Fibroblast of lung (primary cell): ENCODE measurements around the gene IMMT.

Experiments
- EZH2 ChIP-seq: IDR thresholded peaks from 2 replicates; pipeline ENCODE4 v1.5.1; 2012; ENCODE audit warnings: low read length, control low read depth, mild to moderate bottlenecking; ENCODE audit errors: missing control alignments
- TF ChIP-seq, protein P1 (sequence below), 2 donors: IDR thresholded peaks in 1 of 2; conservative IDR thresholded peaks in 1 of 2; 1 replicate in 1 of 2; 2 replicates in 1 of 2; pipeline ENCODE4 v1.5.1; 2011 to 2012; ENCODE audit warnings: low read length in 2 of 2, control low read depth in 1 of 2, inconsistent platforms in 1 of 2, low read depth in 1 of 2, mild to moderate bottlenecking in 1 of 2

DNA sequence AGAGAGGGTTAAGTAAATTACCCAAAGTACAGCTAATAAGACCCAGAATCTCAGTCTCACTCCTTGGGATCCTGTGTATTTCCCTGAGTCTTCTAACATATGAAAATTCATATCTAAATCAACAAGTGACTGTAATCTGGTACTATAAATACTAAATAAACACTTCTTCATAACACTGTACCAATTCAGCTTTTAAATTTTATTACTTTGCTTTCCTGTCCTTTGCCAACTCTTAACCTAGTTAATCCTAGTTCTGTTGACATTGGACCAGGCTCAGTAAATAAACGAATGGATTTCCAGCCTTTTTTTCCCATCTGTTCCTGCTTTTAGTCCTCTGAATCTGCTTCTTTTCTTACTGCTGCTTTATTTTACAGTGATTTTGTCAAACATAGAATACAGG is 17.8 kb upstream of the IMMT start:
- TF ChIP-seq, protein P1, sequence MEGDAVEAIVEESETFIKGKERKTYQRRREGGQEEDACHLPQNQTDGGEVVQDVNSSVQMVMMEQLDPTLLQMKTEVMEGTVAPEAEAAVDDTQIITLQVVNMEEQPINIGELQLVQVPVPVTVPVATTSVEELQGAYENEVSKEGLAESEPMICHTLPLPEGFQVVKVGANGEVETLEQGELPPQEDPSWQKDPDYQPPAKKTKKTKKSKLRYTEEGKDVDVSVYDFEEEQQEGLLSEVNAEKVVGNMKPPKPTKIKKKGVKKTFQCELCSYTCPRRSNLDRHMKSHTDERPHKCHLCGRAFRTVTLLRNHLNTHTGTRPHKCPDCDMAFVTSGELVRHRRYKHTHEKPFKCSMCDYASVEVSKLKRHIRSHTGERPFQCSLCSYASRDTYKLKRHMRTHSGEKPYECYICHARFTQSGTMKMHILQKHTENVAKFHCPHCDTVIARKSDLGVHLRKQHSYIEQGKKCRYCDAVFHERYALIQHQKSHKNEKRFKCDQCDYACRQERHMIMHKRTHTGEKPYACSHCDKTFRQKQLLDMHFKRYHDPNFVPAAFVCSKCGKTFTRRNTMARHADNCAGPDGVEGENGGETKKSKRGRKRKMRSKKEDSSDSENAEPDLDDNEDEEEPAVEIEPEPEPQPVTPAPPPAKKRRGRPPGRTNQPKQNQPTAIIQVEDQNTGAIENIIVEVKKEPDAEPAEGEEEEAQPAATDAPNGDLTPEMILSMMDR (conservative IDR thresholded peaks at IDR 0.05 in 1 of 2, IDR thresholded peaks at IDR 0.05 in 1 of 2; ENCODE audit: low read depth in 1 of 2, low read length in 2 of 2), result no peak
- TF ChIP-seq EZH2, result no peak
